ENCODE results near the gene GDI1.
A peak's percentile ranks its signal among the peaks of the same experiment; 100 is the strongest.

Gene GDI1

GRCh38 chrX:154484255-154485149, 47.5 kb downstream of the GDI1 start:
- no peak for DNase-seq

- no peak for DNase-seq
Observed at GRCh38 chrX:154485150-154486051, 48.4 kb downstream of the GDI1 start.

- DNase-seq: peak; percentile 29
Observed at GRCh38 chrX:154486052-154486395, 49.1 kb downstream of the GDI1 start.

GRCh38 chrX:154486396-154487207, 49.6 kb downstream of the GDI1 start, which contains the start of gene UBL4A:
TSS of gene UBL4A (minus strand) at chrX:154486615. CDS start at chrX:154486584, 31 bp downstream.
- peak; percentile 64 for DNase-seq

- no peak for DNase-seq
Observed at GRCh38 chrX:154487518-154488290, 50.8 kb downstream of the GDI1 start.

GRCh38 chrX:154488336-154489075, 51.6 kb downstream of the GDI1 start:
- no peak for DNase-seq

- DNase-seq: no peak
Observed at GRCh38 chrX:154489182-154489581, 52.2 kb downstream of the GDI1 start.

- peak; percentile 32 for DNase-seq
Observed at GRCh38 chrX:154490021-154490413, 53.1 kb downstream of the GDI1 start.

GRCh38 chrX:154490414-154491083, 53.6 kb downstream of the GDI1 start, which contains the start of gene SLC10A3:
TSS of gene SLC10A3 (minus strand) at chrX:154490629. CDS start at chrX:154488940, 1,689 bp downstream.
- DNase-seq: peak; percentile 94

All from CD4-positive, alpha-beta T cell treated with Interleukin-17A for 1 hour (primary cell).